Upper lobe of left lung (tissue), 6 donors: ENCODE results near the gene FER1L5. TPM values are rescaled to one million over a fixed set of nuclear protein-coding genes. Genes with fewer than 3 reads are reported as not detected.
A peak's percentile ranks its signal among the peaks of the same experiment; 100 is the strongest.

Experiments used
- ATAC-seq, 2 donors: fragments of 200-7000 bp; cut with Tn5 transposase; one replicate each; pipeline ENCODE4 v1.9.1; 2022; ENCODE audit warnings: mild to moderate bottlenecking in 2 of 2, moderate library complexity in 2 of 2; ENCODE audit not compliant: low FRiP score in 2 of 2
- DNase-seq, 2 donors: peaks; one replicate each; pipeline ENCODE4 v3.0.0-alpha.2; 2019 to 2020
- H3K27ac ChIP-seq, 4 donors: fragments of 200-600 bp; sonication (generic); one replicate each; pipeline ENCODE4 v1.5.1; 2016 to 2019
- H3K27me3 ChIP-seq, 4 donors: fragments of 200-600 bp; sonication (generic); one replicate each; pipeline ENCODE4 v1.5.1; 2017 to 2019
- H3K36me3 ChIP-seq, 4 donors: fragments of 200-600 bp; sonication (generic); one replicate each; pipeline ENCODE4 v1.5.1; 2016 to 2019
- H3K4me1 ChIP-seq, 4 donors: fragments of 200-600 bp; sonication (generic); one replicate each; pipeline ENCODE4 v1.5.1; 2018 to 2019
- H3K4me3 ChIP-seq, 4 donors: fragments of 200-600 bp; sonication (generic); one replicate each; pipeline ENCODE4 v1.5.1; 2017 to 2019; ENCODE audit warnings: mild to moderate bottlenecking in 2 of 4, moderate library complexity in 1 of 4
- H3K9me3 ChIP-seq, 4 donors: fragments of 200-600 bp; sonication (generic); one replicate each; pipeline ENCODE4 v1.5.1; 2018 to 2019
- CTCF ChIP-seq, 6 experiments: fragments of 450-650 bp in 4 of 6; fragments of 200-600 bp in 2 of 6; sonication (generic) in 2 of 6; IDR thresholded peaks; one replicate each; pipeline ENCODE4 v1.5.1; 2016 to 2019; ENCODE audit warnings: antibody characterized with exemption in 6 of 6
- EP300 ChIP-seq, 4 donors: sonication (generic); formaldehyde crosslinking; IDR thresholded peaks; one replicate each; pipeline ENCODE4 v1.5.1; 2017; ENCODE audit warnings: antibody characterized with exemption in 4 of 4, control low read depth in 2 of 4
- POLR2A ChIP-seq, 4 donors: fragments of 450-650 bp; IDR thresholded peaks; one replicate each; pipeline ENCODE4 v1.5.1; 2016 to 2017; ENCODE audit warnings: antibody characterized with exemption in 4 of 4, mild to moderate bottlenecking in 2 of 4
- POLR2AphosphoS5 ChIP-seq, 2 donors: sonication (generic); formaldehyde crosslinking; IDR thresholded peaks; one replicate each; pipeline ENCODE4 v1.5.1; 2017; ENCODE audit warnings: antibody characterized with exemption in 2 of 2
- WGBS, 2 donors: methylation state at CpG; one replicate each; pipeline ENCODE4 v1.1.5; 2017 to 2018; 5-methylcytosine and 5-hydroxymethylcytosine counted together
- total RNA-seq, 6 donors: library from RNA; depleted of rRNA in 4 of 6; stranded (reverse); fragments of >200 nt in 4 of 6; gene quantifications; one replicate each; pipeline versions ENCODE4 v1.1.0 to v1.2.1, GENCODE V29; 2016 to 2021
- donor health status: DM: no; HTN: no; CAD: no; lungs with moderate emphysema.
- donor health status: DM: no; HTN: yes; CAD: no; lungs with severe emphysema.

FER1L5 gene
- total RNA-seq, 6 donors from 2014 or later, result 0.15 to 5.2 (median 0.43) TPM

DNA sequence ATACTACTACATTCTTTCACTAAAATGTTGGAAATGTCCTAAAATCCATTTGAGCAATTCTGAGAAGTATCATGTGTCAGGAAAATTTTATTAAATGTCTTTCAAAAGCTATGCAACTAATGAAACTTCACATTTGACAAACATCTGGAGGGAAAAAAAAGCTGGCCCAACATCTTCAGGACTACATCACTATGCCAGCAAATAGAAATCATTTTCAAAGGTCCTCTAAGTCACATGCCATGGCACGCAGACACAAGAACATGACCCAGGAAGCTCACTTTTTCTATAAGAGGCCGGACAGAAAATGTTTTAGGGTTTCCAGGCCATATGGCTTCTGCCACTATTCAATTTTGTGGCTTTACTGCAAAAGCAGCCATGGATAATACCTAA, 16.0 kb upstream of the FER1L5 start:
- H3K36me3 ChIP-seq, result peaks cover 0 to 37% (median 21%) of the 10 kb centered on the region in 4 donors
- no peaks in the 10 kb centered on the region for H3K27me3 ChIP-seq
- no peak for ATAC-seq
- H3K4me1 ChIP-seq, result peaks cover 28 to 50% (median 37%) of the 10 kb centered on the region in 4 donors
- H3K9me3 ChIP-seq, result no peaks in the 10 kb centered on the region
- WGBS, 2 donors, result 42 to 54% methylated on average over 2 of the region's 2 CpGs
- peak overlapping the region; percentile 23 to 78 (median 56) for H3K27ac ChIP-seq
- TF ChIP-seq EP300 (IDR thresholded peaks at IDR 0.05) (no peak), POLR2A (IDR thresholded peaks at IDR 0.05) (no peak), CTCF (IDR thresholded peaks at IDR 0.05) (no peak), POLR2AphosphoS5 (IDR thresholded peaks at IDR 0.05) (no peak)
- no peak overlapping the region for H3K4me3 ChIP-seq
- DNase-seq, result no peak

DNA sequence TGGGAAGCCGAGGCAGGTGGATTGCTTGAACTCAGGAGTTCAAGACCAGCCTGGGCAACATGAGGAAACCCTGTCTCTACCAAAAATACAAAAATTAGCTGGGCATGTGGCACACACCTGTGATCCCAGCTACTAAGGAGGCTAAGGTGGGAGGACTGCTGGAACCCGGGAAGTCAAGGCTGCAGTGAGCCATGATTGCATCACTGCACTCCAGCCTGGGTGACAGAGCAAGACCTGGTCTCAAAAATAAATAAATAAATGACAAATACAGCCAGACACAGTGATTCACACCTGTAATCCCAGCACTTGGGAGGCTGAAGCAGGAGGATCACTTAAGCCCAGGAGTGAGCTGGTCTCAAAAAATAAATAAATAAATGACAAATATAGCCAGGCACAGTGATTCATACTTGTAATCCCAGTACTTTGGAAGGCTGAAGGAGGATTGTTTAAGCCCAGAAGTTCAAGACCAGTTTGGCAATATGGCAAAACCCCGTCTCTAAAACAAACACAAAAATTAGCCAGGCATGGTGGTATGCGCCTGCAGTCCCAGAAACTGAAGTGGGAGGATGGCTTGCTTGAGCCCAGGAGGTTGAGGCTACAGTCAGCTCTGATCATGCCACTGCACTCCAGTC, 10.6 kb upstream of the FER1L5 start:
- no peak for DNase-seq
- peaks cover 35 to 55% (median 46%) of the 10 kb centered on the region in 4 donors for H3K4me1 ChIP-seq
- H3K9me3 ChIP-seq, result no peaks in the 10 kb centered on the region
- H3K4me3 ChIP-seq, result no peak overlapping the region
- peaks cover 3 to 52% (median 26%) of the 10 kb centered on the region in 4 donors for H3K36me3 ChIP-seq
- 75 to 82% methylated on average over 4 of the region's 4 CpGs for WGBS, 2 donors
- no peak for TF ChIP-seq CTCF (IDR thresholded peaks at IDR 0.05)
- no peak for TF ChIP-seq POLR2A (IDR thresholded peaks at IDR 0.05)
- TF ChIP-seq POLR2AphosphoS5 (IDR thresholded peaks at IDR 0.05), result no peak
- TF ChIP-seq EP300 (IDR thresholded peaks at IDR 0.05), result no peak
- H3K27ac ChIP-seq, result peak overlapping the region; percentile 1 to 26 (median 22)
- no peaks in the 10 kb centered on the region for H3K27me3 ChIP-seq
- ATAC-seq, result no peak

- Histone ChIP-seq H3K27ac (no peak overlapping the region), H3K4me1 (peaks cover 35 to 53% (median 41%) of the 10 kb centered on the region in 4 donors), H3K9me3 (no peaks in the 10 kb centered on the region), H3K36me3 (peaks cover 3 to 44% (median 18%) of the 10 kb centered on the region in 4 donors), H3K4me3 (no peak overlapping the region), H3K27me3 (peaks cover 0 to 2% (median 0%) of the 10 kb centered on the region in 4 donors)
- no peak for ATAC-seq
- WGBS, 2 donors, result 87 to 89% methylated on average over 9 of the region's 9 CpGs
- TF ChIP-seq POLR2A (IDR thresholded peaks at IDR 0.05), result no peak
- TF ChIP-seq POLR2AphosphoS5 (IDR thresholded peaks at IDR 0.05), result no peak
- no peak for TF ChIP-seq CTCF (IDR thresholded peaks at IDR 0.05)
- TF ChIP-seq EP300 (IDR thresholded peaks at IDR 0.05), result no peak
- DNase-seq, result no peak
Observed at GRCh38 chr2:96633641-96634040, 8.9 kb upstream of the FER1L5 start.

DNA sequence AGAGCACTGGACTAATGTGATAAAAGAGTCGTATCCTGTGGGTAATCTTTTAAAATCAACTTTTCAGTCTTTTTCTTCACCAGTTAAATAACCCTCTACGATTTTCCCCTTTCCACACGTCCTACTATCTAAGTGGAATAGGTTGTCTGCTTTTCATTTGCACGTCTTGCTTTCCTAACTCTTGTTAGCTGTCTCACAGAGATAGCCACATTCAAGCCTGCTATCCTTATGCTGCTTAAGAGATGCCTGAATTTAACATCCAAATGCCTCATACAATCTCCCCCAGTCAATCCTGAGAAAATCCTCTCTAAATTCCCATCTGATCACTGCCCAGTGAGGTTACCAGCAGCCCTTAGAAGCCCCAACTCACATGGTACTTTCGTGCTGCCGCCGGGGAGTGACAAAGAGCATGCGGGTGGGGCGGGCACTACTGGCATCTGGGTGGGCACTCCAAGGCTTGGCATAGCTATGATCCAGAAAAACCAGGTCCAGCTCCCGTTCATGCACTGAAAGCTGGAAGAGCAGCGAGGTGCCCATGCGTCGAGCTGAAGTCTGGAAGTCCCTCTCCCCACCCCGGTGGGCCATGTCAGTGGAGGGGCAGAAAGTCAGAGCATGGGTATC, 5.9 kb upstream of the FER1L5 start:
- ATAC-seq, result no peak
- peaks cover 0 to 2% (median 0%) of the 10 kb centered on the region in 4 donors for H3K27me3 ChIP-seq
- H3K27ac ChIP-seq, result peak overlapping the region; percentile 95 to 97 (median 96)
- H3K9me3 ChIP-seq, result no peaks in the 10 kb centered on the region
- peak overlapping the region in 3 of 4 donors; percentile 56 to 67 (median 59) for H3K4me3 ChIP-seq
- peaks cover 31 to 52% (median 39%) of the 10 kb centered on the region in 4 donors for H3K4me1 ChIP-seq
- peaks cover 0 to 17% (median 7%) of the 10 kb centered on the region in 4 donors for H3K36me3 ChIP-seq
- no peak for TF ChIP-seq POLR2AphosphoS5 (IDR thresholded peaks at IDR 0.05)
- peak; percentile 37 to 47 for DNase-seq
- 32 to 40% methylated on average over 7 to 14 of the region's 14 CpGs for WGBS, 2 donors

GRCh38 chr2:96637385-96638143, 5.0 kb upstream of the FER1L5 start:
- ATAC-seq (peak; percentile 95 to 96), DNase-seq (peak; percentile 94 to 96)
- peaks cover 0 to 16% (median 7%) of the 10 kb centered on the region in 4 donors for H3K36me3 ChIP-seq
- WGBS, 2 donors, result 0 to 1% methylated on average over 24 of the region's 50 CpGs
- H3K4me3 ChIP-seq, result peak overlapping the region; percentile 56 to 67 (median 58)
- H3K9me3 ChIP-seq, result no peaks in the 10 kb centered on the region
- TF ChIP-seq EP300 (IDR thresholded peaks at IDR 0.05), result no peak
- TF ChIP-seq CTCF (IDR thresholded peaks at IDR 0.05), result no peak
- peak in 1 of 4 donors; percentile 11 for TF ChIP-seq POLR2A (IDR thresholded peaks at IDR 0.05)
- no peak for TF ChIP-seq POLR2AphosphoS5 (IDR thresholded peaks at IDR 0.05)
- peaks cover 0 to 2% (median 0%) of the 10 kb centered on the region in 4 donors for H3K27me3 ChIP-seq
- peaks cover 23 to 43% (median 33%) of the 10 kb centered on the region in 4 donors for H3K4me1 ChIP-seq
- H3K27ac ChIP-seq, result peak overlapping the region; percentile 95 to 97 (median 96)
